GM19193 (cell line): ENCODE results near the gene CCDC192.

ENCODE experiments used
- POLR2A ChIP-seq: IDR thresholded peaks from 4 replicates; pipeline ENCODE4 v1.6.1; 2011; ENCODE audit not compliant: insufficient read depth, insufficient read length; ENCODE audit errors: extremely low read depth

Gene CCDC192

GRCh38 chr5:127870914-127871313, 167.7 kb downstream of the CCDC192 start:
- no peak for TF ChIP-seq POLR2A

- TF ChIP-seq POLR2A = no peak
These were observed 168.4 kb downstream of the CCDC192 start for GRCh38 chr5:127871503-127872153.

GRCh38 chr5:127872494-127872893, 169.3 kb downstream of the CCDC192 start:
- TF ChIP-seq POLR2A = no peak

- no peak for TF ChIP-seq POLR2A
These were observed 172.2 kb downstream of the CCDC192 start for GRCh38 chr5:127875235-127876021.

- TF ChIP-seq POLR2A = no peak
These were observed 173.2 kb downstream of the CCDC192 start for GRCh38 chr5:127876384-127876783.

GRCh38 chr5:127878174-127878750, 175.1 kb downstream of the CCDC192 start:
- TF ChIP-seq POLR2A = no peak

- TF ChIP-seq POLR2A = no peak
These were observed 181.2 kb downstream of the CCDC192 start for GRCh38 chr5:127884416-127884815.

- TF ChIP-seq POLR2A = no peak
These were observed 182.0 kb downstream of the CCDC192 start for GRCh38 chr5:127885176-127885575.

- no peak for TF ChIP-seq POLR2A
These were observed 182.9 kb downstream of the CCDC192 start for GRCh38 chr5:127886081-127886480.

- TF ChIP-seq POLR2A = no peak
These were observed 184.1 kb downstream of the CCDC192 start for GRCh38 chr5:127887282-127887681.

GRCh38 chr5:127891942-127892341, 188.8 kb downstream of the CCDC192 start:
- no peak for TF ChIP-seq POLR2A

- TF ChIP-seq POLR2A = no peak
These were observed 189.4 kb downstream of the CCDC192 start for GRCh38 chr5:127892467-127893207.

GRCh38 chr5:127893232-127893631, 190.0 kb downstream of the CCDC192 start:
- TF ChIP-seq POLR2A = no peak

- no peak for TF ChIP-seq POLR2A
These were observed 191.3 kb downstream of the CCDC192 start for GRCh38 chr5:127894461-127894860.

GRCh38 chr5:127898551-127899213, 195.5 kb downstream of the CCDC192 start:
- TF ChIP-seq POLR2A = no peak
